Measurements from ENCODE around the gene HCST.

- TF ChIP-seq CTCF (IDR thresholded peaks at IDR 0.05) (no peak), POLR2A (IDR thresholded peaks at IDR 0.05) (no peak), POLR2AphosphoS5 (IDR thresholded peaks at IDR 0.05) (no peak)
These were observed 17.0 kb downstream of the HCST start for GRCh38 chr19:35919306-35919705.
